22Rv1 (cell line): Measurements from ENCODE around the gene PARD3B.
A peak's percentile ranks its signal among the peaks of the same experiment; 100 is the strongest.

Experiments used
- H3K27ac ChIP-seq: fragments of 450-650 bp; 2 replicates; pipeline ENCODE4 v1.5.1; 2017
- ZFX ChIP-seq: fragments of 450-650 bp; IDR thresholded peaks from 2 replicates; pipeline ENCODE4 v1.6.1; 2017; ENCODE audit warnings: antibody characterized with exemption, borderline replicate concordance
- TF ChIP-seq, protein P1 (sequence below): fragments of 450-650 bp; IDR thresholded peaks from 2 replicates; pipeline ENCODE4 v1.5.1; 2017; ENCODE audit warnings: mild to moderate bottlenecking

PARD3B gene

DNA sequence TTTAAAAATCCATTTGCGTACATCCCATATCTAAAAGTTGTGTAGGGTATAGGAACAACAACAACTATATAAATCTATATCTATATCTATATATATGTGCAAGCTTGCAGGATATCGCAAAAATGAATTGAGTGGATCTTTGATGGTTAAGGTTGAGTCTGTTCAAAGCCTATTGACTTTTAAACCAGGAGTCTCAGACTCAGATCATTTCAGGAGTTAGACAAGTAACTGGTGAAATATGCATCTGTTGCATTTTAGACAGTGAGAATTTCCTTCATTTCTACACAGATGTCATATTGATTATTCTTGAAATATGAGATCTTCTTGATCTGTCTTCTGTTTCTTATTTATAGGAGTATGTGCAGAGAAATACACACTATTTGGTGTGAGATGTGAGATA, 66.5 kb downstream of the PARD3B start:
- H3K27ac ChIP-seq, result no peak overlapping the region
- TF ChIP-seq, protein P1, sequence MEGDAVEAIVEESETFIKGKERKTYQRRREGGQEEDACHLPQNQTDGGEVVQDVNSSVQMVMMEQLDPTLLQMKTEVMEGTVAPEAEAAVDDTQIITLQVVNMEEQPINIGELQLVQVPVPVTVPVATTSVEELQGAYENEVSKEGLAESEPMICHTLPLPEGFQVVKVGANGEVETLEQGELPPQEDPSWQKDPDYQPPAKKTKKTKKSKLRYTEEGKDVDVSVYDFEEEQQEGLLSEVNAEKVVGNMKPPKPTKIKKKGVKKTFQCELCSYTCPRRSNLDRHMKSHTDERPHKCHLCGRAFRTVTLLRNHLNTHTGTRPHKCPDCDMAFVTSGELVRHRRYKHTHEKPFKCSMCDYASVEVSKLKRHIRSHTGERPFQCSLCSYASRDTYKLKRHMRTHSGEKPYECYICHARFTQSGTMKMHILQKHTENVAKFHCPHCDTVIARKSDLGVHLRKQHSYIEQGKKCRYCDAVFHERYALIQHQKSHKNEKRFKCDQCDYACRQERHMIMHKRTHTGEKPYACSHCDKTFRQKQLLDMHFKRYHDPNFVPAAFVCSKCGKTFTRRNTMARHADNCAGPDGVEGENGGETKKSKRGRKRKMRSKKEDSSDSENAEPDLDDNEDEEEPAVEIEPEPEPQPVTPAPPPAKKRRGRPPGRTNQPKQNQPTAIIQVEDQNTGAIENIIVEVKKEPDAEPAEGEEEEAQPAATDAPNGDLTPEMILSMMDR, result no peak
- no peak for TF ChIP-seq ZFX

DNA sequence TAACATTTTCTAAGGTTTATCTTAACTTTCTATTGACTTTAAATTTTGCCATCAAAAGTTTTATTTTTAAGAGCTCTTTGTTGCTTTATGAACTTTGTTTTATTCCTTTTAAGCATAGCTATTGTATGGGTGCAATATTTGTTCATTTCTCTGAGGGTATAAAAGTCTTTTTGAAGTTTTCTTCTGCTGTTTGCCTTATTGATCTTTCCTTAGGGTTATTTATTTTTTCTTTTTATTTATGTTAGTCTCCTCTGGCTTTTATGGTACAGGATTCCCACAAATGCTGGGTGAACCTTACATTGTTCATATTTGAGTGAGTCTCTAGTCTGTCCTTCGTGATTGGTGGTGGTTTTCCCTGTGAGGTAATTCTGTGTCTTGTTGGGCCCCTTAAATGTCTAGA, 68.4 kb downstream of the PARD3B start:
- no peak overlapping the region for H3K27ac ChIP-seq
- TF ChIP-seq, protein P1, result no peak
- TF ChIP-seq ZFX, result no peak

DNA sequence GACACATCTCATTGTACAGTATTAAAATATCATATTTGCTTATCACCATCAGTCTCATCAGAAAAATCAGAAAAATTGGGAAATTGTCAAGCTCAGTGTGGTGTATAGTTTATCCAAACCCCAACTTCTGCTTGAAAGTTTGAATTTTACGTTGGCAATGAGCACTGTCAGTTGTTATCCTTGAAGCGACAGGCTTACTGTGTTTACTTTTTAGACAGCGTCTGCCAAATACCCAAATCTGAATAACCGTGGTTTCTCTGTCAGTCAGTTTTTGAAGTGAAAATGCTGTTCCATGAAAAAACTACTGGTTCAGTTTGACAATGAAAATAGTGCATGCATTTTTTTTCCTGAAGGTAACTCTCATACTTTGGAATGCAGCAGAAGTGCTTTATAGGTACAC, 70.2 kb downstream of the PARD3B start:
- TF ChIP-seq ZFX, result no peak
- TF ChIP-seq, protein P1, result no peak
- no peak overlapping the region for H3K27ac ChIP-seq

DNA sequence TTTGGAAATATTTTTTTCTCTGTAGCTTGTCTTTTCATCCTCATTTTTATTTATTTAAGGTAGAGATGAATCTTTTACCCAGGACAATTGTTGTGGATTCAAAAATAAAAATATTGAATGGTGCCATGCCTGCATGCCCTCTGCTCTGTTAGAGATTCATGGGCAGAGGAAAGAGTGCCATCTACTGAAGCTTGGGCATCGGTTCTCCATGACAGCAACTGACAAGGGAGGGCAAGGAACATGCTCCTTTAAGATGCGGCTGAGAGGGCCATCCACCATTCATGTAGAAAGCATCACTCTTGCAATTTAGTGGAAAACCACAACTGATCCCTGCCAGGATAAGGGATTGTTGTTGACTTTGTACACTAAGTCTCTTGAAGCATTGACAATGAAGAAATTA, 79.9 kb downstream of the PARD3B start:
- no peak overlapping the region for H3K27ac ChIP-seq
- TF ChIP-seq, protein P1, result peak; percentile 70
- TF ChIP-seq ZFX, result no peak

DNA sequence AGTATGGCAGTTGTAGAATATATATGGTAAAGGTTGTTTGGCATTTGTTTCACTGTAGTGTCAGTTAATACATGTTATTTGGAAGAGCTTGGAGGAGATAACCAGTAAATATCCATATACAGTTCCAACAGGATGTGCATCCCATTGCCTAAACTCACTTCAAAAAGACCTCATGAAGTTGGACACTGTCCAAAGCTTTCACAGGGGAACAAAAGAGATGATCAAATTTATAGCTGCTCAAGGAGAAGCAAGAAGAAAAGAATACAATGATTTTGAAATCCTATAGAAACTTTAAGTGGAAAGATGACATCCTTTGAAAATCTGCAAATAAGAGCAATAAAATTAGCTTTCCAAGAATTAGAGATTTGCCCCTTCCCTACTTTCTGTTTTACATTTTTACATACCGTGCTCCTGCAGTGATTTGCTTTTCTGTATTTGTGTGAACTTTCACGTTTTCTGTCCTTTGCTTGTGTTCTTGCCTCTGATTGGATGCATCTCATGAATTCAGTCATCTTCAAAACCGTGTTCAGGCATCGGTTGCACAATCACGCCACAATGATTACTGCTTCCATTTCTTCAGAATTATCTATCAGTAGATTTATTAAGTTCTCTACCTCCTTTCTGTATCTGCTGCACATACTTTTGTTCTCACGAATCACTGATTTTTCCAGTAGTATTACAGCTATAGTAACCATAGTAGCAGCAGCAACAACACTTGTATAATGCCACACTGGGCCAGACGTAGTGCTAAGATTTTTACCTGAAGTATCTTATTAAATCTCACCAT, 83.8 kb downstream of the PARD3B start:
- TF ChIP-seq ZFX, result no peak
- TF ChIP-seq, protein P1, result no peak
- H3K27ac ChIP-seq, result no peak overlapping the region

DNA sequence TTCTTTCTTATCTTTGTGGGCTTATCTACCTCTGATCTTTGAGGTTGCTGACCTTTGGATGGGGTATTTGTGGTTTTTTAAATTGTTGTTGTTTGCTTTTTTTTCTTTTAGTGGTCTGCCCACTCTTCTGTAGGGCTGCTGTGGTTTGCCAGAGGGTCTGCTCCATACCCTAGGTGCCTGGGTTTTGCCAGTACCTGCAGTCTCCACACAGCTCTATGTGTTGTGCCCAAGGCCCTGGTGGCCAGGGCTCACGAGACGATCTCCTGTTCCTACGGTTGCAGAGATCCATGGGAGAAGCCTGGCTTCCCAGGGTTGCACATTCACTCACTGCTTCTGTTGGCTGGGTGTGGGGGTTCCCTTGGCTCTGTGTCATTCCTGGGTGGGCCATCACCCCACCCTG, 87.1 kb downstream of the PARD3B start:
- no peak for TF ChIP-seq ZFX
- TF ChIP-seq, protein P1, result no peak
- H3K27ac ChIP-seq, result no peak overlapping the region

DNA sequence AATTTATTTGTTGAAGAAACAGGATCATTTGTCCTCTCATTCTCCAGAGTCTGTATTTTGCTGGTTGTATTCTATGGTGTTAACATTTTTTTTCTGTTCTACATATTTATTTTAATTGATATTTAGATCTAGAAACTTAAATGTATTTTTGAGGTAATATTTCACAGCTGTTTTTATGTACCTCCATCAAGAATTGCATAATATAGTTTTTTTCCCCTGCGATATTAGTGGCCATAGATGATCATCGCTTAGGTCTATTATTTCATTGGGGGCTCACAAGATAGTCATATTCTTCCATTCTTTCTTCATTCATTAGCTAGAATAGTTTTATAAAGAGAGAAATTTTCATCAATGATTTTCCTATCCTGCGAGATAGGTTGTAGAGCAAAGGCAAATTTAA, 89.3 kb downstream of the PARD3B start:
- no peak overlapping the region for H3K27ac ChIP-seq
- TF ChIP-seq, protein P1, result no peak
- no peak for TF ChIP-seq ZFX
